ENCODE data around the gene ERBB4. TPM values are rescaled to one million over a fixed set of nuclear protein-coding genes. Genes with fewer than 3 reads are reported as not detected.

ERBB4 gene
- polyA plus RNA-seq, 2 of the 4 experiments (the other 2 are of a cell fraction) = not detected

GRCh38 chr2:212195626-212196025, 343.0 kb downstream of the ERBB4 start:
- TF ChIP-seq ZSCAN20 (CRISPR knock-in tag; IDR thresholded peaks at IDR 0.05) (no peak), RFX5 (IDR thresholded peaks at IDR 0.05) (no peak)
- CTCF ChIA-PET = no interaction called here
- POLR2A ChIA-PET = no interaction called here

GRCh38 chr2:212194396-212194795, 344.2 kb downstream of the ERBB4 start:
- ChIA-PET POLR2A (no interaction called here), CTCF (no interaction called here)
- H3K4me3 ChIP-seq = no peak overlapping the region
- ATAC-seq = no peak
- TF ChIP-seq TP53 (CRISPR knock-in tag; IDR thresholded peaks at IDR 0.05) (no peak), CTCF (IDR thresholded peaks at IDR 0.05) (no peak), EP300 (IDR thresholded peaks at IDR 0.05) (no peak), NPAS2 (CRISPR knock-in tag; IDR thresholded peaks at IDR 0.05; ENCODE audit: borderline replicate concordance) (no peak), CHD2 (IDR thresholded peaks at IDR 0.05; ENCODE audit: low read length, partially characterized antibody) (no peak), E2F6 (IDR thresholded peaks at IDR 0.05; ENCODE audit: borderline replicate concordance, low read depth) (no peak), ZC3H11A (IDR thresholded peaks at IDR 0.05) (no peak), RARB (CRISPR knock-in tag; IDR thresholded peaks at IDR 0.05) (no peak), HOXA7 (CRISPR knock-in tag; IDR thresholded peaks at IDR 0.05) (no peak), ATOH8 (CRISPR knock-in tag; IDR thresholded peaks at IDR 0.05; ENCODE audit: low read depth) (no peak), EHMT2 (IDR thresholded peaks at IDR 0.05; ENCODE audit: low read depth) (no peak), HOXB5 (CRISPR knock-in tag; IDR thresholded peaks at IDR 0.05) (no peak), HEYL (CRISPR knock-in tag; IDR thresholded peaks at IDR 0.05) (no peak), CHD4 (IDR thresholded peaks at IDR 0.05; ENCODE audit: borderline replicate concordance) (no peak), PHF8 (IDR thresholded peaks at IDR 0.05; ENCODE audit: borderline replicate concordance, low read depth) (no peak), FOXS1 (CRISPR knock-in tag; IDR thresholded peaks at IDR 0.05) (no peak), RCOR1 (IDR thresholded peaks at IDR 0.05; ENCODE audit: low read depth, low read length) (no peak)
- H3K27ac ChIP-seq = no peak overlapping the region
- H3K4me2 ChIP-seq = no peak overlapping the region
- 0 out of 3 replicates have a peak, but pooled peaks cover 3% of the 10 kb centered on the region for H3K9me3 ChIP-seq
- no peak for DNase-seq (ENCODE audit: low read depth in 1 of 2, low spot score in 1 of 2)
- H3K4me1 ChIP-seq = no peaks in the 10 kb centered on the region
- FAIRE-seq = no peak

More at GRCh38 chr2:212195626-212196025, 343.0 kb downstream of the ERBB4 start:
- no peak overlapping the region for H3K4me2 ChIP-seq
- ATAC-seq (no peak), FAIRE-seq (no peak), DNase-seq (ENCODE audit: low read depth in 1 of 2, low spot score in 1 of 2) (no peak)
- H3K4me3 ChIP-seq = no peak overlapping the region
- 13% methylated on average over 1 of the region's 1 CpG for WGBS (ENCODE audit: missing lambda C conversion rate)
- no peaks in the 10 kb centered on the region for H3K4me1 ChIP-seq
- no peak overlapping the region for H3K27ac ChIP-seq
- 0 out of 3 replicates have a peak, but pooled peaks cover 3% of the 10 kb centered on the region for H3K9me3 ChIP-seq

GRCh38 chr2:212193803-212194202, 344.8 kb downstream of the ERBB4 start:
- ATAC-seq (no peak), FAIRE-seq (no peak), DNase-seq (ENCODE audit: low read depth in 1 of 2, low spot score in 1 of 2) (no peak)
- CTCF ChIA-PET = no interaction called here
- Histone ChIP-seq H3K4me1 (no peaks in the 10 kb centered on the region), H3K27ac (no peak overlapping the region), H3K4me3 (no peak overlapping the region), H3K4me2 (no peak overlapping the region), H3K9me3 (0 out of 3 replicates have a peak, but pooled peaks cover 3% of the 10 kb centered on the region)
- 15% methylated on average over 1 of the region's 1 CpG for WGBS (ENCODE audit: missing lambda C conversion rate)
- POLR2A ChIA-PET = no interaction called here
- TF ChIP-seq USF2 (IDR thresholded peaks at IDR 0.05) (no peak), EP300 (IDR thresholded peaks at IDR 0.05) (no peak), HES2 (IDR thresholded peaks at IDR 0.05) (no peak), REST (IDR thresholded peaks at IDR 0.05) (no peak), EHF (CRISPR knock-in tag; IDR thresholded peaks at IDR 0.05) (no peak), RFX5 (IDR thresholded peaks at IDR 0.05) (no peak), BHLHE40 (IDR thresholded peaks at IDR 0.05; ENCODE audit: low read depth, low read length) (no peak), MAFK (IDR thresholded peaks at IDR 0.05; ENCODE audit: partially characterized antibody) (no peak), JUN (IDR thresholded peaks at IDR 0.05) (no peak), FOXS1 (CRISPR knock-in tag; IDR thresholded peaks at IDR 0.05) (no peak), ZC3H11A (IDR thresholded peaks at IDR 0.05) (no peak), RNF2 (IDR thresholded peaks at IDR 0.05; ENCODE audit: borderline replicate concordance, low read depth) (no peak), JUNB (IDR thresholded peaks at IDR 0.05) (no peak), CHD2 (IDR thresholded peaks at IDR 0.05; ENCODE audit: low read length, partially characterized antibody) (no peak)
